Hematopoietic multipotent progenitor cell (in vitro differentiated cells): ENCODE data around the gene GCDH. TPM values are rescaled to one million over a fixed set of nuclear protein-coding genes. Genes with fewer than 3 reads are reported as not detected.
"Not testable (repeated sequence)": the region's sequence is repeated elsewhere in the genome, so short reads cannot be mapped to it uniquely, and the experiment has no call there.

ENCODE experiments used
- DNase-seq, 3 donors: peaks; one replicate each; pipeline ENCODE4 v3.0.0-alpha.2; 2011 to 2015; ENCODE audit warnings: low read depth in 2 of 3, low spot score in 2 of 3
- total RNA-seq: library from RNA; depleted of rRNA; stranded (reverse); fragments of >200 nt; gene quantifications from one replicate; pipeline ENCODE4 v1.2.3, GENCODE V29; 2012

Gene GCDH
- total RNA-seq, 1 donor, result 87.3 TPM

- DNase-seq, result no peak
Measured at GRCh38 chr19:12872255-12872654, 18.7 kb upstream of the GCDH start.

GRCh38 chr19:12872941-12873890 is 17.7 kb upstream of the GCDH start:
- peak in 2 of 3 donors; percentile 81 for DNase-seq

GRCh38 chr19:12873891-12874745 is 16.8 kb upstream of the GCDH start:
- no peak for DNase-seq

- no peak for DNase-seq
Measured at GRCh38 chr19:12875086-12875485, 15.9 kb upstream of the GCDH start.

GRCh38 chr19:12880551-12881171 is 10.3 kb upstream of the GCDH start:
- peak in 1 of 3 donors; percentile 17 for DNase-seq

GRCh38 chr19:12881172-12881808 is 9.7 kb upstream of the GCDH start, which contains the start of gene DNASE2:
DNASE2 (minus strand) TSS chr19:12881449; CDS start chr19:12881375, 74 bp downstream.
- DNase-seq, result peak; percentile 58 to 97 (median 95)

GRCh38 chr19:12882589-12882988 is 8.4 kb upstream of the GCDH start:
- no peak for DNase-seq

- no peak for DNase-seq
Measured at GRCh38 chr19:12884202-12884601, 6.8 kb upstream of the GCDH start.

GRCh38 chr19:12884627-12884925 is 6.4 kb upstream of the GCDH start:
- no peak for DNase-seq

GRCh38 chr19:12884926-12885748 is 5.8 kb upstream of the GCDH start:
- DNase-seq, result peak; percentile 76 to 78 (median 78)

- DNase-seq, result peak in 2 of 3 donors; percentile 39 to 61
Measured at GRCh38 chr19:12885749-12886650, 5.0 kb upstream of the GCDH start.

- DNase-seq, result no peak
Measured at GRCh38 chr19:12886651-12886968, 4.3 kb upstream of the GCDH start.

GRCh38 chr19:12886969-12887747 is 3.8 kb upstream of the GCDH start, which contains the start of gene KLF1:
KLF1 (minus strand) TSS chr19:12887201; CDS start chr19:12887140, 61 bp downstream.
- peak in 1 of 3 donors; percentile 25 for DNase-seq

- no peak for DNase-seq
Measured at GRCh38 chr19:12888006-12888603, 2.9 kb upstream of the GCDH start.

- not testable (repeated sequence) for DNase-seq
Measured at GRCh38 chr19:12890299-12890786, 617 bp upstream of the GCDH start.

GRCh38 chr19:12891553-12892021 is 627 bp downstream of the GCDH start:
- DNase-seq, result no peak

- no peak for DNase-seq
Measured at GRCh38 chr19:12893582-12893981, 2.6 kb downstream of the GCDH start.
